LNCaP clone FGC (cell line): ENCODE measurements around the gene DNAJC11.
"Not testable (repeated sequence)": the region's sequence is repeated elsewhere in the genome, so short reads cannot be mapped to it uniquely, and the experiment has no call there.

Experiments
- DNase-seq: peaks from one replicate; pipeline ENCODE4 v3.0.0-alpha.2; 2011; ENCODE audit warnings: low read depth
- H3K4me3 ChIP-seq: 2 replicates; pipeline ENCODE4 v1.5.1; 2011; ENCODE audit warnings: mild to moderate bottlenecking, low read depth, low read length, control low read depth
- CTCF ChIP-seq: IDR thresholded peaks from 2 replicates; pipeline ENCODE4 v1.5.1; 2012; ENCODE audit warnings: mild to moderate bottlenecking; ENCODE audit not compliant: control insufficient read depth, insufficient read depth; ENCODE audit errors: extremely low read depth

DNAJC11 gene

GRCh38 chr1:6638226-6638625, 63.4 kb downstream of the DNAJC11 start:
- no peak for TF ChIP-seq CTCF
- no peak overlapping the region for H3K4me3 ChIP-seq
- DNase-seq, result no peak

- DNase-seq, result no peak
- no peak for TF ChIP-seq CTCF
- no peak overlapping the region for H3K4me3 ChIP-seq
Observed at GRCh38 chr1:6637770-6638169, 63.8 kb downstream of the DNAJC11 start.

- DNase-seq, H3K4me3 ChIP-seq: not testable (repeated sequence)
Observed at GRCh38 chr1:6636778-6637177, 64.8 kb downstream of the DNAJC11 start.

- TF ChIP-seq CTCF, result no peak
- no peak for DNase-seq
- H3K4me3 ChIP-seq, result no peak overlapping the region
Observed at GRCh38 chr1:6635910-6636760, 65.5 kb downstream of the DNAJC11 start.

- no peak for TF ChIP-seq CTCF
- no peak for DNase-seq
- H3K4me3 ChIP-seq, result no peak overlapping the region
Observed at GRCh38 chr1:6635161-6635909, 66.3 kb downstream of the DNAJC11 start.

- no peak for DNase-seq
- H3K4me3 ChIP-seq, result no peak overlapping the region
Observed at GRCh38 chr1:6634371-6635052, 67.1 kb downstream of the DNAJC11 start.

More at GRCh38 chr1:6634371-6635052, 67.1 kb downstream of the DNAJC11 start:
- TF ChIP-seq CTCF, result peak; percentile 57
